Body of pancreas (tissue), 4 donors: ENCODE measurements around the gene ARHGEF33. TPM values are rescaled to one million over a fixed set of nuclear protein-coding genes. Genes with fewer than 3 reads are reported as not detected.

ENCODE experiments used
- ATAC-seq: fragments of 150-250 bp; one replicate; pipeline ENCODE4 v1.9.1; 2016
- DNase-seq, 4 donors: peaks; one replicate each; pipeline ENCODE4 v3.0.0-alpha.2; 2019
- H3K27ac ChIP-seq, 4 donors: fragments of 200-600 bp; sonication (generic); 1 replicate in 3 of 4; 2 replicates in 1 of 4; pipeline versions ENCODE4 v1.5.1 to v1.6.1; 2016 to 2019; ENCODE audit warnings: mild to moderate bottlenecking in 1 of 4, mixed read lengths in 1 of 4, moderate library complexity in 1 of 4
- H3K27me3 ChIP-seq, 2 donors: fragments of 200-600 bp; sonication (generic); one replicate each; pipeline ENCODE4 v1.6.0; 2016; ENCODE audit warnings: mild to moderate bottlenecking in 1 of 2
- H3K36me3 ChIP-seq, 2 donors: fragments of 200-600 bp; sonication (generic); replicated peaks in 1 of 2; 2 replicates each; pipeline ENCODE4 v1.5.1; 2016; ENCODE audit warnings: low read depth in 2 of 2; ENCODE audit not compliant: insufficient read depth in 1 of 2
- H3K4me1 ChIP-seq: fragments of 200-600 bp; sonication (generic); one replicate; pipeline ENCODE4 v1.6.0; 2016
- H3K4me3 ChIP-seq, 2 donors: fragments of 200-600 bp; sonication (generic); 1 replicate in 1 of 2; 2 replicates in 1 of 2; pipeline ENCODE4 v1.5.1; 2016 to 2019
- H3K9me3 ChIP-seq, 3 donors: fragments of 200-600 bp; sonication (generic); 1 replicate in 2 of 3; 2 replicates in 1 of 3; pipeline ENCODE4 v1.5.1; 2016
- POLR2A ChIP-seq, 3 donors: fragments of 450-650 bp; IDR thresholded peaks; one replicate each; pipeline ENCODE4 v1.6.1; 2016; ENCODE audit warnings: antibody characterized with exemption in 3 of 3, mild to moderate bottlenecking in 2 of 3
- WGBS, 2 donors: methylation state at CpG; one replicate each; pipeline ENCODE4 v1.1.5; 2017; 5-methylcytosine and 5-hydroxymethylcytosine counted together
- intact Hi-C: fragments of 100-400 bp; cut with DNase I; formaldehyde crosslinking; loops from one replicate; pipeline ENCODE4 v1.15.1; 2023
- total RNA-seq, 2 donors: library from RNA; depleted of rRNA; stranded (reverse); fragments of >200 nt; gene quantifications; one replicate each; pipeline ENCODE4 v1.1.0, GENCODE V29; 2016
- TF ChIP-seq, protein P1 (sequence below), 7 experiments: fragments of 450-650 bp in 4 of 7; fragments of 200-600 bp in 3 of 7; sonication (generic) in 3 of 7; IDR thresholded peaks; one replicate each; pipeline ENCODE4 v1.5.1; 2016 to 2019; ENCODE audit warnings: antibody characterized with exemption in 7 of 7

The ARHGEF33 gene
- total RNA-seq, 2 donors from 2014 or later, result 0.33 to 1.3 TPM

- no peaks in the 10 kb centered on the region for H3K9me3 ChIP-seq
- no peaks in the 10 kb centered on the region for H3K4me1 ChIP-seq
- TF ChIP-seq POLR2A (IDR thresholded peaks at IDR 0.05), result no peak
- TF ChIP-seq, protein P1, sequence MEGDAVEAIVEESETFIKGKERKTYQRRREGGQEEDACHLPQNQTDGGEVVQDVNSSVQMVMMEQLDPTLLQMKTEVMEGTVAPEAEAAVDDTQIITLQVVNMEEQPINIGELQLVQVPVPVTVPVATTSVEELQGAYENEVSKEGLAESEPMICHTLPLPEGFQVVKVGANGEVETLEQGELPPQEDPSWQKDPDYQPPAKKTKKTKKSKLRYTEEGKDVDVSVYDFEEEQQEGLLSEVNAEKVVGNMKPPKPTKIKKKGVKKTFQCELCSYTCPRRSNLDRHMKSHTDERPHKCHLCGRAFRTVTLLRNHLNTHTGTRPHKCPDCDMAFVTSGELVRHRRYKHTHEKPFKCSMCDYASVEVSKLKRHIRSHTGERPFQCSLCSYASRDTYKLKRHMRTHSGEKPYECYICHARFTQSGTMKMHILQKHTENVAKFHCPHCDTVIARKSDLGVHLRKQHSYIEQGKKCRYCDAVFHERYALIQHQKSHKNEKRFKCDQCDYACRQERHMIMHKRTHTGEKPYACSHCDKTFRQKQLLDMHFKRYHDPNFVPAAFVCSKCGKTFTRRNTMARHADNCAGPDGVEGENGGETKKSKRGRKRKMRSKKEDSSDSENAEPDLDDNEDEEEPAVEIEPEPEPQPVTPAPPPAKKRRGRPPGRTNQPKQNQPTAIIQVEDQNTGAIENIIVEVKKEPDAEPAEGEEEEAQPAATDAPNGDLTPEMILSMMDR (IDR thresholded peaks at IDR 0.05), result no peak
- intact Hi-C loops, result no loop called here
- peaks cover 0 to 4% of the 10 kb centered on the region in 2 donors for H3K36me3 ChIP-seq
- no peak for DNase-seq
- H3K27me3 ChIP-seq, result no peaks in the 10 kb centered on the region
- no peak for ATAC-seq
- H3K4me3 ChIP-seq, result no peak overlapping the region
- no peak overlapping the region for H3K27ac ChIP-seq
- 89 to 96% methylated on average over 3 of the region's 3 CpGs for WGBS, 2 donors
Measured at GRCh38 chr2:38866773-38867443, 22.8 kb upstream of the ARHGEF33 start.

DNA sequence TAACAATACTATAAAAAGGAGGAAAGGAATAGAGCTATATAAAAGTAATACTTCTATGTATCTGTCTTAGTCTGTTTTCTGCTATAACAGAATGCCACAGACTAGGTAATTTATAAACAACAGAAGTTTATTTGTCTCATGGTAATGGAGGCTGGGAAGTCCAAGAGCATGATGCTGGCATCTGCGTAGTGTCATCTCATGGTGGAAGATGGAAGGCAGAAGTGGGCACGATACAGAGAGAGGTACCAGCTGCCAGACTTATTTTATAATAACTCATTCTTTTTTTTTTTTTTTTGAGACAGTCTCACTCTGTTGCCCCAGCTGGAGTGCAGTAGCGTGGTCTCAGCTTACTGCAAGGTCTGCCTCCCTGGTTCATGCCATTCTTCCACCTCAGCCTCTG lies 18.2 kb upstream of the ARHGEF33 start:
- no peak overlapping the region for H3K27ac ChIP-seq
- H3K27me3 ChIP-seq, result no peaks in the 10 kb centered on the region
- H3K4me1 ChIP-seq, result peaks cover 11% of the 10 kb centered on the region
- ATAC-seq, result no peak
- 92 to 94% methylated on average over 3 of the region's 3 CpGs for WGBS, 2 donors
- no peaks in the 10 kb centered on the region for H3K36me3 ChIP-seq
- intact Hi-C loops, result no loop called here
- H3K9me3 ChIP-seq, result no peaks in the 10 kb centered on the region
- DNase-seq, result no peak
- TF ChIP-seq, protein P1 (IDR thresholded peaks at IDR 0.05), result no peak
- TF ChIP-seq POLR2A (IDR thresholded peaks at IDR 0.05), result no peak
- no peak overlapping the region for H3K4me3 ChIP-seq

- no peak for DNase-seq
- intact Hi-C loops, result no loop called here
- H3K4me3 ChIP-seq, result no peak overlapping the region
- no peaks in the 10 kb centered on the region for H3K9me3 ChIP-seq
- no peak overlapping the region for H3K27ac ChIP-seq
- TF ChIP-seq, protein P1 (IDR thresholded peaks at IDR 0.05), result no peak
- no peak for TF ChIP-seq POLR2A (IDR thresholded peaks at IDR 0.05)
- 75 to 78% methylated on average over 5 of the region's 5 CpGs for WGBS, 2 donors
- H3K4me1 ChIP-seq, result peaks cover 16% of the 10 kb centered on the region
- no peak for ATAC-seq
- H3K27me3 ChIP-seq, result no peaks in the 10 kb centered on the region
- no peaks in the 10 kb centered on the region for H3K36me3 ChIP-seq
Measured at GRCh38 chr2:38873763-38874162, 15.9 kb upstream of the ARHGEF33 start.

DNA sequence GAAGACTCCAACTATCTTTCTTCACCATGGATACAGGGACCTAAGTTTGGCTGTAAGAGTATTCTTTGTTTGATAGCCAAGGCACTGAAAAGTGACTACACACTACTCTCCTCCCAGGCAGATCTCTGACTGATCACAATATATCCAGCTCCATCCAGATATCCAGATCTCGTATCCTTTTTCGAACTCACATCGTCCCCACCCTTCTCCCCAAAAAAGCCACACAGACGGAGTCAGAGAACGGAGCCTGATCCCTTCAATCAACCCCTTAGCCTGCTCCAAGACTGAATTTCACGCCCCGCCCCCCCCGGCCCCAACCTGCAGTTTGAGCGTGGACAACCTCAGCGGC lies 14.5 kb upstream of the ARHGEF33 start:
- no peaks in the 10 kb centered on the region for H3K9me3 ChIP-seq
- no peaks in the 10 kb centered on the region for H3K36me3 ChIP-seq
- H3K27me3 ChIP-seq, result no peaks in the 10 kb centered on the region
- peak overlapping the region; percentile 0 to 74 (median 56) for H3K27ac ChIP-seq
- H3K4me3 ChIP-seq, result peak overlapping the region; percentile 29 to 96
- intact Hi-C loops, result no loop called here
- 0% methylated on average over 6 to 10 of the region's 10 CpGs for WGBS, 2 donors
- peaks cover 16% of the 10 kb centered on the region for H3K4me1 ChIP-seq
- ATAC-seq (no peak), DNase-seq (no peak)
- TF ChIP-seq, protein P1 (IDR thresholded peaks at IDR 0.05), result no peak
- TF ChIP-seq POLR2A (IDR thresholded peaks at IDR 0.05), result no peak
